Kidney epithelial cell (primary cell): ENCODE results near the gene UQCRC1. TPM values are rescaled to one million over a fixed set of nuclear protein-coding genes. Genes with fewer than 3 reads are reported as not detected.

Experiments used
- DNase-seq: peaks from one replicate; pipeline ENCODE4 v3.0.0-alpha.2; 2010; ENCODE audit warnings: low read depth
- H3K27me3 ChIP-seq: 2 replicates; pipeline ENCODE4 v1.6.0; 2011; ENCODE audit warnings: low read length; ENCODE audit not compliant: control insufficient read depth, insufficient read depth
- H3K36me3 ChIP-seq: 2 replicates; pipeline ENCODE4 v1.5.1; 2011; ENCODE audit warnings: low read length; ENCODE audit not compliant: control insufficient read depth, insufficient read depth
- H3K4me3 ChIP-seq: 2 replicates; pipeline ENCODE4 v1.5.1; 2011; ENCODE audit warnings: low read depth, mild to moderate bottlenecking, control low read depth, low read length
- total RNA-seq: library from RNA; depleted of rRNA; stranded (reverse); fragments of >200 nt; gene quantifications from 2 replicates; pipeline ENCODE4 v1.2.3, GENCODE V29; 2015
- TF ChIP-seq, protein P1 (sequence below): IDR thresholded peaks from 2 replicates; pipeline ENCODE4 v1.5.1; 2011; ENCODE audit warnings: mild to moderate bottlenecking, moderate library complexity, low read length, control low read depth, inconsistent platforms; ENCODE audit not compliant: insufficient read depth, poor library complexity, severe bottlenecking

UQCRC1 gene
- total RNA-seq, 1 donor from 2014 or later: 435 TPM

DNA sequence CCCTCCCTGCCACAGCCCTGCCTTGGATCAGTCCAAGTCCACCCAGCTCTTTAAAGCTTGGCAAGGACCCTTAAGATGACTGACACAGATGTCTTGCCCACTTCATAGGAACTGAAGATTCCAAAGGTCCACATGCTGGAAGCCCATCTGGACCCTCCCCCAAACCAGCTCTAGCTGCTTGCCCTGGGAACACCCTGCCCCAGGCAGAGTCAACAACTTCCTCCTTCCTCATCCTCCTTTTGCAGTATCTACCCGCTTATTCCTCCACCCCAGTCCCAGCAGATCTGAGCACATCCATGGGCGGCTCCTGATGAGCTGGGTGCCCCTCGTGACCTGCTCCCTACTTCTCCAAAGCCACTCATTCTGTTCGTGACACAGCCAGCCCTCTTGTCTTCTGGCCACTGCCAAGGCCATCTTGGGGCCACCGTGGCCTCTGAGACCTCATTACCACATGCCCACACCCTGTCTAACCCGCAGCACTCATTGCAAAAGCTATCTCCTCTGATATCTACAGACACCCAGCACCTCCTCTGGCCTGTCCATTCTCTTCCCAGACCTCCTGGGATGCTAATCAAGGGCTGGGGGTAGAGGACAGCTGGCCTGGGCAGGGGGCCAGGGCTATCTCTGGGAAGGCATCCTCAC is 50.8 kb downstream of the UQCRC1 start:
- DNase-seq: no peak
- Histone ChIP-seq H3K27me3 (no peaks in the 10 kb centered on the region), H3K36me3 (peaks cover 5% of the 10 kb centered on the region), H3K4me3 (no peak overlapping the region)
- TF ChIP-seq, protein P1, sequence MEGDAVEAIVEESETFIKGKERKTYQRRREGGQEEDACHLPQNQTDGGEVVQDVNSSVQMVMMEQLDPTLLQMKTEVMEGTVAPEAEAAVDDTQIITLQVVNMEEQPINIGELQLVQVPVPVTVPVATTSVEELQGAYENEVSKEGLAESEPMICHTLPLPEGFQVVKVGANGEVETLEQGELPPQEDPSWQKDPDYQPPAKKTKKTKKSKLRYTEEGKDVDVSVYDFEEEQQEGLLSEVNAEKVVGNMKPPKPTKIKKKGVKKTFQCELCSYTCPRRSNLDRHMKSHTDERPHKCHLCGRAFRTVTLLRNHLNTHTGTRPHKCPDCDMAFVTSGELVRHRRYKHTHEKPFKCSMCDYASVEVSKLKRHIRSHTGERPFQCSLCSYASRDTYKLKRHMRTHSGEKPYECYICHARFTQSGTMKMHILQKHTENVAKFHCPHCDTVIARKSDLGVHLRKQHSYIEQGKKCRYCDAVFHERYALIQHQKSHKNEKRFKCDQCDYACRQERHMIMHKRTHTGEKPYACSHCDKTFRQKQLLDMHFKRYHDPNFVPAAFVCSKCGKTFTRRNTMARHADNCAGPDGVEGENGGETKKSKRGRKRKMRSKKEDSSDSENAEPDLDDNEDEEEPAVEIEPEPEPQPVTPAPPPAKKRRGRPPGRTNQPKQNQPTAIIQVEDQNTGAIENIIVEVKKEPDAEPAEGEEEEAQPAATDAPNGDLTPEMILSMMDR: no peak

DNA sequence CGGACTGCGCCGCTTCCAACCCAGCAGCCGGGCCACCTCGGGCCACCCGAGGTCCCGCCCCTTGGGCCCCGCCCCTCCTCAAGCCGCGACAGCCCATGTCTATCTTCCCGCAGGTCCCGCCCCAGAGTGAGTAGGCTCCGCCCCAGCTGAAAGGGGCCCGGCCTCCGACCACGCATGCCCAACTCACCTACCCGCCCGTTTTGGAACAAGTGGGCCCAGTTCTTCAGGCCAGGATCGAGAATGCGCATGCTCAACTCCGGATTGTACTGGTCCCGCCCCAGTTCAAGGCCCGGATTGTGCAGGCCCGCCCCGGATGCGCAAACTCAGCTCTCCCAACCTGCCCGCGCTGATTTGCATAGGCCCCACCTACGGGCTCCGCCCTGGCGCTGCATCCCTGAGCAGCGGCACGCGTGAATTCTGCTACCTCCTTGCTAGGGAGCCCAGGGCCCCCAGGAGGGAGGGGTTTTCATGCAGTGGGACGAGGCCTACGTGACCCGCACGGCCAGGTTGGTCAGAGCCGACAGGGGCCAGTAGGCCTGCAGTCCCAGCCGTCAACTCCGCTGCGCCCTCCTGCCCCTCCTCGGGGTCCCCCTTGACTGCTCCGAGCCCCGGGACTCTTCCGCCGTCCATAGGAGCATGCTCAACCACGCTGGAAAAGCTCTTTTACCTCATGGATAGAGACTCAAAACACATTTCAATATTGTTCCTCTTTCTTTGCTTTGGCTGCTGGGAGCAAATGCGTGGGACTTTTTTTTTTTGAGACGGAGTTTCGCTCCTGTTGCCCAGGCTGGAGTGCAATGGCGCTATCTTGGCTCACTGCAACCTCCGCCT is 52.4 kb downstream of the UQCRC1 start, which contains the start of gene PFKFB4:
Gene PFKFB4, minus strand, starts transcription at position 8 of the 831 bp plus-strand sequence. CDS start 26 bp downstream, outside the sequence.
- Histone ChIP-seq H3K27me3 (no peaks in the 10 kb centered on the region), H3K4me3 (peak within 1 kb of the TSS; percentile 62), H3K36me3 (peaks cover 5% of the 10 kb centered on the region)
- TF ChIP-seq, protein P1: no peak
- DNase-seq: peak; percentile 97

DNA sequence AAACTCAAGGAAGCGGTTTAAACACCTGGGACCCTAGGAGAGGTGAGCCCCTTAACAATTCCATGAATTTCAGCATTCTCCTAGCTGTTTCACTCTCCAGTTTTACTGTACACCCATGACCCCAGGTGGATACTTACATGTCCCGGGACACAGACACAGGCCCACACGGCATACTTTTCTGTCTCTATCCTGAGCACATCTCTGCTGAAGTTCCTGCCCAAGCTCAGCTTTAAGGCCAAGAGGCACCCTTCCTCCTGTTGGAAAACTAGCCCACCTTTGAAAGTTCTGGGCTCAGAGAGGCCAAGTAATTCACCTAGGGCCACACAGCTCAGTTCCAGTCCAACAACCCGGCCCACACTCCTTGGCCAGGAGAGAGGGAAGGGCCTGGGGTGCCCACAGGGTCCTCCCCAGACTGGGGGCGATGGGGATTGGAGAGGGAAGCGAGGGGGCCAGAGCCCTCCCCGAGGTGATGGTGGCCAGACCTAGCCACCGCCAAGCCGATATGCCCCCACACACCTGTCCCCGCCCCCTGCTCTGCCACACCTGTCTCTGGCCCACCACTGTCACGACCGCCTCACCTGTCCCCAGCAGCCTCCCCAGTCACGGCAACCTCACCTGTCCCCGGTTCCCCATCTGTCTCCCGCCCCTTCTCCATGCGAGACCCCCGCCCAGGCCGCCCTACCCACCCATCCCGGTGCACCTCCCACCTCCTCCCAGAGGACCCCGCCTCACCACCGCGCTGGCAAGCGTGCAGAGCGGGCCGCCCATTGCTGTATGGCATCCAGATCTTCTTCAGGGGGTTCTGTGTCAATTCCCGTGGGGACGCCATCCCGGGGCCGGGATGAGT is 53.3 kb downstream of the UQCRC1 start:
- H3K36me3 ChIP-seq: peaks cover 4% of the 10 kb centered on the region
- no peaks in the 10 kb centered on the region for H3K27me3 ChIP-seq
- TF ChIP-seq, protein P1: no peak
- DNase-seq: no peak
- H3K4me3 ChIP-seq: peak overlapping the region; percentile 62

DNA sequence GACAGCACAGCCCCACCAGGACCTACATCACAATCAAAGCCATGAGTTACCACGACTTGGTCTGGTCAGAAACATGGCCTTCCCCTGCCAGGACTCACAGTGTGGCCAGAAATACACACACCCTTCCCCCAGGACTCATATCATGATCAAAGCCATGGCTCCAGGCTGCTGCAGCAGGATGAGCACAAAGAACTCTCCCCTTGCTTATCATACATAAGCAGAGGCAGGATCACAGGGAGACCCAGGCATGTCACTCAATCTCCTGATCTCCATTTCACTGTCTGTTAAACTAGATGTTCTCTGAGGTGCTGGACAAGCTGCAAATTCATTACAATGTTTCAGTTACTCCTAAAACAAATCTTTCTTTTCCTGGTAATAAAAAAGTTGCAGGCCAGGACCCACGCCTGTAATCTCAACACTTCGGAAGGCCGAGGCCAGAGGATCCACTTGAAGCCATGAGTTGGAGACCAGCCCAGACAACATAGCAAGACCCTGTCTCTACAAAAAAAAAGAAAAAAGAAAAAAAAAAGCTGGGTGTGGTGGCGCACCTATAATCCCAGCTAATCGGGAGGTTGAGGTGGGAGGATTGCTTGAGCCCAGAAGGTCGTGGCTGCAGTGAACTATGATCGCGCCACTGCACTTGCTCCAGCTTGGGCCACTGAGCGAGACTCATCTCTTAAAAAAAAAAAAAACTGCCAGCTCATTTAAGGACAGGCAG is 54.1 kb downstream of the UQCRC1 start:
- no peak overlapping the region for H3K4me3 ChIP-seq
- TF ChIP-seq, protein P1: no peak
- peaks cover 4% of the 10 kb centered on the region for H3K36me3 ChIP-seq
- no peaks in the 10 kb centered on the region for H3K27me3 ChIP-seq
- DNase-seq: no peak
